ENCODE data around the gene GIMAP4.
"Not testable (repeated sequence)": the region's sequence is repeated elsewhere in the genome, so short reads cannot be mapped to it uniquely, and the experiment has no call there.

The GIMAP4 gene

GRCh38 chr7:150580638-150581394 is 13.6 kb downstream of the GIMAP4 start:
- DNase-seq = no peak

DNA sequence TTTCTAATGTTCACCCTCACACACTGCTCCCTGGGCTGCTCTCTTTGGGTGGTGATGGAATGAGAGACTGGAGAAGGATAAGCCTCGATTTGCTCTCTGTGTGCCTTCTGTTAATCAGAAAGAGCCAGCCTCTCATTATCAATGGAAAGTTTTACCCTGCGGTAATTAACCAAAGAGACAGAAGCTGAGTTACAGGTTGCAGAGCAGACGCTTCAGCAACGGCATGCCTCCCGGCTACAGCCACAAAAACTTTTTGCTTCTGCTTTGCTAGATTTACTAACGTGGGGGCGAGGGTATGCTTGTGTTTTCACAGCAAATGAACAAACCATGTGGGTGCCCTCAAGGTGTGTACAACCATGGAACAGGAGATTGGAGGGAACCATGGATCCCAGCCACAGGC is 18.0 kb downstream of the GIMAP4 start:
- no peak for DNase-seq

- no peak for DNase-seq
These were observed 19.0 kb downstream of the GIMAP4 start for GRCh38 chr7:150586068-150586784.

DNA sequence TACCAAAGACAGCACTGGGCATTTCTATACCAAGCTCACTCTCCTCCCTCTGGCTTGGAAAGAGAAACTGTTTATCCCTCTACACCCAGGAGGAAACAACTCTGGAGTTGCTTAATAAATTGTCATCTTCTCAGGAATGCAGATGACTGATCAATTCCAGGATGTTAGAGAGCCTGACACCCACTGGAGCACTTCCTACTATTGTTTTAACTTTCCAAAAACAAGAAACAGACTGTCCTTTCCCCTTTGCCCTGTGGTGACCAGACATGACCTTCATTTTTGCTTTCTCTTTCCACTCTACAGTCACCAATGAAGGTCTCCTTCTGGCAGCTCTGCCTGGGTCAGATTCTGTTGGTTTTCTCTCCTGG is 19.6 kb downstream of the GIMAP4 start:
- DNase-seq = peak; percentile 25 to 36

GRCh38 chr7:150587551-150587950 is 20.4 kb downstream of the GIMAP4 start:
- DNase-seq = no peak

- no peak for DNase-seq
These were observed 27.6 kb downstream of the GIMAP4 start for GRCh38 chr7:150594805-150595204.

- DNase-seq = no peak
These were observed 28.2 kb downstream of the GIMAP4 start for GRCh38 chr7:150595361-150595760.

- DNase-seq = peak; percentile 20 to 66
These were observed 36.4 kb downstream of the GIMAP4 start for GRCh38 chr7:150603600-150603999.

DNA sequence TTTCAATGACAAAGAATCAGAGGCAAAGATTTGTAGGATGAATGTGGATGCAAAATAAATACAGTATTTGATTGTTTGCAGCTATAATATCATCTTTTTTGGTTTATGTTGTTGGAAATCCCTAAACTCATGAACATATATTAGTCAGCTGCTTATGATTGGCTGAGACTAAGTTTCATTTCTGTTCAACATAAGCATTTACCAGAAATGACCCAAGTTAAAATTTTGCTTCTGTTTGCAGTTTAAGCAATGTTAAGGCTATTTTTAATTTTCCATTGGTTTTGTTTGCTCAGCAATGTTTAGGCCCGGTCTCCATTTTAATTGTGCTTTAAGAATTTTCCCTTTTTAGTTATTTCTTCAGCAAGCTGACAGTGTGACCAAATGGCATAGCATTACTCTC is 43.0 kb downstream of the GIMAP4 start:
- DNase-seq = no peak

- DNase-seq = no peak
These were observed 45.7 kb downstream of the GIMAP4 start for GRCh38 chr7:150612925-150613324.

DNA sequence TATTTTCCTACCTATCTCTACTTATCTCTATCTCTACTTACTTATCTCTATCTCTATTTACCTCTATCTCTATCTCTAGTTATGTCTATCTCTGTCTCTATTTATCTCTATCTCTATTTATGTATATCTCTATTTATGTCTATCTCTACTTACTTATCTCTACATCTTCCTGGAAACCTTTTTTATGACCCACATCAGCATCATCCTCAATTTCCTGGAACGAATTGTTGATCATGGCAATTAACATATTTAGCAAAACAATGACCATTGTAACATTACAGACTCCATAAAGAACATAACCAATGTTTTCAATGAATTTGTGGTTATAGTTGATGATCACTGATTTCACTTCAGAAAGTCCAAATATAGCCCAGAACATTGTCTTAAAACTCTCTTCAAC is 46.7 kb downstream of the GIMAP4 start:
- peak in 1 of 2 donors; percentile 32 for DNase-seq

- DNase-seq = not testable (repeated sequence)
These were observed 47.2 kb downstream of the GIMAP4 start for GRCh38 chr7:150614426-150614825.

GRCh38 chr7:150615221-150615755 is 48.1 kb downstream of the GIMAP4 start:
- not testable (repeated sequence) for DNase-seq

GRCh38 chr7:150620061-150620460 is 52.9 kb downstream of the GIMAP4 start:
- DNase-seq = no peak

DNA sequence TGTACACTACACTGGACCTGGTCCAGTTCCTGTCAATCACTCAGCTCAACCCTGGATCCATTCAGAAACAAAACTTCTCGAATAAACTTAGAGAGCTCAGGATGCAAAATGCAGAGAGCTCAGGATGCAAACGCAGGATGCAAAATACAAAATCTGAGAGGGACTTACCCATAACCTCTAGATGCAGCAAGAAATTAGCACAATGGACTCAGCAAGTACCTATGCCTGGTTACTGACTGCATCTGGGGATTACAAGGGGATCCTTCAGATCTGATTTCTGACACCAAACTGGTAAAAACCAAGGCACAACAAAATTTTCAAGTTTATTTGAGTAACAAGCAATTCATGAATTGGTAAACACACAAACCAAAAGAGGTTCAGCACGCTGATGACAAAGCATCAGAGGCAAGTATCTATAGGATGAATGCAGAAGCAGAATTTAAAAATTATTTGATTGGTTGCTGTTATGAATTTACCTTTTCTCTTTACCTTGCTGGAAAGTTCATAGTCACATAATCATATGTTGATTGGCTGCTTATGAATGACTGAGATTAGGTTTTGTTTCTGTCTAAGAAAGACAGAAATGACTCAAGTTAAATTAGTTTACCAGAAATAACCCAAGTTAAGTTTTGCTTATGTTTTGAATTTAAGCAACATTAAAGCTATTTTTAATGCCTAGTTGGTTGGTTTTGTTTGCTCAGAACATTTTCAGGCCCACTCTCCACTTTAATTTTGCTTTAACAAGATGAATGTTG is 53.6 kb downstream of the GIMAP4 start:
- peak in 1 of 2 donors; percentile 31 for DNase-seq

DNA sequence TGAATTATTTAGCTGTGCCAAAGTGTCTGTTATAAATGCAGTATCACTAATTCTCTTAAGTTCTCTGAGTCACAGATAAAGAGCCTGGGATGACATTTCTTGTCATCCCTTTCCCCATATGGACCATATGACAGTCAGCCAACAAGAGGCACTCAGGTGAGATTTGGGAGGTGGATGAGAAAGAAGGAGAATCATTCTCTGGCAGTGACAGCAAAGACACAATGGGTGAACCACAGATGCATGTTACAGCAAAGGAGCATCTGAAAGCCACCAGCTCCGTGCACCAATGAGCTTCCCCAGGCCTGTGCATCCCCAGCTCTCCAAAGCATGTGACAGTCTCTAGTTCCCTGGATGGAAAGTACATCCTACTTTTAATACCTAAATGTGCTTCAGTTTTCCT is 54.2 kb downstream of the GIMAP4 start:
- no peak for DNase-seq
